Neuronal stem cell (in vitro differentiated cells): ENCODE results near the gene EGFL6.
"Not testable (repeated sequence)": the region's sequence is repeated elsewhere in the genome, so short reads cannot be mapped to it uniquely, and the experiment has no call there.

Source experiments
- DNase-seq: peaks from one replicate; pipeline ENCODE4 v3.0.0-alpha.2; 2013; ENCODE audit warnings: low spot score
- H2AFZ ChIP-seq: one replicate; pipeline ENCODE4 v1.6.1; 2013; ENCODE audit warnings: mild to moderate bottlenecking, low read length, inconsistent platforms
- H2AK5ac ChIP-seq: 2 replicates; pipeline ENCODE4 v1.6.1; 2013; ENCODE audit warnings: low read depth, mild to moderate bottlenecking, inconsistent platforms, low read length, moderate library complexity, mixed read lengths
- H2BK120ac ChIP-seq: 2 replicates; pipeline ENCODE4 v1.6.1; 2013; ENCODE audit warnings: low read depth, mild to moderate bottlenecking, inconsistent platforms, low read length, moderate library complexity, mixed read lengths
- H2BK12ac ChIP-seq: one replicate; pipeline ENCODE4 v1.6.1; 2013; ENCODE audit warnings: low read length, inconsistent platforms
- H2BK15ac ChIP-seq: 2 replicates; pipeline ENCODE4 v1.6.1; 2013; ENCODE audit warnings: mild to moderate bottlenecking, low read length, inconsistent platforms, mixed read lengths
- H2BK5ac ChIP-seq: one replicate; pipeline ENCODE4 v1.6.1; 2013; ENCODE audit warnings: inconsistent platforms, mild to moderate bottlenecking, low read length, moderate library complexity
- H3K14ac ChIP-seq: one replicate; pipeline ENCODE4 v1.6.1; 2013; ENCODE audit warnings: low read length, inconsistent platforms
- H3K18ac ChIP-seq: 2 replicates; pipeline ENCODE4 v1.6.1; 2013; ENCODE audit warnings: low read length, inconsistent platforms
- H3K23ac ChIP-seq: 2 replicates; pipeline ENCODE4 v1.6.1; 2013; ENCODE audit warnings: low read depth, mild to moderate bottlenecking, mixed read lengths, low read length, inconsistent platforms; ENCODE audit not compliant: poor library complexity
- H3K27ac ChIP-seq: replicated peaks from 3 replicates; pipeline ENCODE4 v1.5.1; 2013; ENCODE audit warnings: low read length, inconsistent platforms
- H3K27me3 ChIP-seq, 3 experiments: 2 replicates each; pipeline ENCODE4 v1.6.1; 2013; ENCODE audit warnings: low read length in 3 of 3, mild to moderate bottlenecking in 2 of 3, inconsistent platforms in 1 of 3, low read depth in 1 of 3, mixed read lengths in 1 of 3, moderate library complexity in 1 of 3; ENCODE audit not compliant: control insufficient read depth in 3 of 3, insufficient read depth in 3 of 3
- H3K36me3 ChIP-seq, 2 donors: replicated peaks in 1 of 2; 2 replicates each; pipeline ENCODE4 v1.6.1; 2013; ENCODE audit warnings: low read length in 2 of 2; ENCODE audit not compliant: control insufficient read depth in 2 of 2, insufficient read depth in 2 of 2
- H3K4ac ChIP-seq: 2 replicates; pipeline ENCODE4 v1.6.1; 2013; ENCODE audit warnings: inconsistent platforms, mild to moderate bottlenecking, low read length, moderate library complexity
- H3K4me1 ChIP-seq, 2 donors: 1 replicate in 1 of 2; 2 replicates in 1 of 2; pipeline ENCODE4 v1.6.1; 2013; ENCODE audit warnings: low read length in 2 of 2, low read depth in 1 of 2; ENCODE audit not compliant: control insufficient read depth in 2 of 2, insufficient read depth in 1 of 2
- H3K4me2 ChIP-seq: one replicate; pipeline ENCODE4 v1.6.1; 2013; ENCODE audit warnings: mild to moderate bottlenecking, low read length, inconsistent platforms; ENCODE audit not compliant: insufficient read depth, poor library complexity, severe bottlenecking
- H3K4me3 ChIP-seq, 2 donors: 2 replicates each; pipeline ENCODE4 v1.5.1; 2013; ENCODE audit warnings: low read length in 2 of 2, mild to moderate bottlenecking in 2 of 2, inconsistent platforms in 1 of 2, moderate library complexity in 1 of 2
- H3K79me1 ChIP-seq: one replicate; pipeline ENCODE4 v1.6.1; 2013; ENCODE audit warnings: low read depth, mild to moderate bottlenecking, inconsistent platforms, low read length, moderate library complexity
- H3K9ac ChIP-seq: one replicate; pipeline ENCODE4 v1.6.1; 2013; ENCODE audit warnings: mild to moderate bottlenecking, low read depth, low read length, inconsistent platforms; ENCODE audit not compliant: poor library complexity
- H3K9me3 ChIP-seq, 2 donors: replicated peaks in 1 of 2; 2 replicates each; pipeline versions ENCODE3 to v1.6.1; 2013; ENCODE audit warnings: low read length in 2 of 2, mild to moderate bottlenecking in 2 of 2, inconsistent platforms in 1 of 2, low read depth in 1 of 2, mixed read lengths in 1 of 2, moderate library complexity in 1 of 2; ENCODE audit not compliant: control insufficient read depth in 2 of 2, insufficient read depth in 1 of 2
- H4K8ac ChIP-seq: one replicate; pipeline ENCODE4 v1.6.1; 2013; ENCODE audit warnings: low read depth, mild to moderate bottlenecking, inconsistent platforms, low read length, moderate library complexity
- H4K91ac ChIP-seq: one replicate; pipeline ENCODE4 v1.6.1; 2013; ENCODE audit warnings: low read length, low read depth, mild to moderate bottlenecking, inconsistent platforms; ENCODE audit not compliant: poor library complexity
- WGBS, 2 donors: extraction: QIAGEN DNeasy Blood & Tissue Kit; methylation state at CpG; one replicate each; pipeline ENCODE4 v1.1.7; 2013; ENCODE audit warnings: missing lambda C conversion rate in 2 of 2, mixed read lengths in 1 of 2; ENCODE audit not compliant: insufficient read length in 2 of 2, insufficient replicate concordance in 1 of 2; ENCODE audit errors: extremely low coverage in 2 of 2; 5-methylcytosine and 5-hydroxymethylcytosine counted together

Gene EGFL6

GRCh38 chrX:13648336-13648735 lies 78.9 kb downstream of the EGFL6 start:
- WGBS, 2 donors = no CpG with 5 or more reads among the region's 2 CpGs
- H3K79me1 ChIP-seq, H2BK120ac ChIP-seq, H4K91ac ChIP-seq, H3K14ac ChIP-seq, H3K23ac ChIP-seq, H3K9ac ChIP-seq, H3K27me3 ChIP-seq, H2AK5ac ChIP-seq, H4K8ac ChIP-seq, H3K4me2 ChIP-seq, DNase-seq, H3K27ac ChIP-seq, H2AFZ ChIP-seq, H3K36me3 ChIP-seq, H2BK5ac ChIP-seq, H2BK15ac ChIP-seq, H3K4ac ChIP-seq, H3K18ac ChIP-seq, H3K9me3 ChIP-seq, H3K4me1 ChIP-seq, H2BK12ac ChIP-seq, H3K4me3 ChIP-seq: not testable (repeated sequence)

DNA sequence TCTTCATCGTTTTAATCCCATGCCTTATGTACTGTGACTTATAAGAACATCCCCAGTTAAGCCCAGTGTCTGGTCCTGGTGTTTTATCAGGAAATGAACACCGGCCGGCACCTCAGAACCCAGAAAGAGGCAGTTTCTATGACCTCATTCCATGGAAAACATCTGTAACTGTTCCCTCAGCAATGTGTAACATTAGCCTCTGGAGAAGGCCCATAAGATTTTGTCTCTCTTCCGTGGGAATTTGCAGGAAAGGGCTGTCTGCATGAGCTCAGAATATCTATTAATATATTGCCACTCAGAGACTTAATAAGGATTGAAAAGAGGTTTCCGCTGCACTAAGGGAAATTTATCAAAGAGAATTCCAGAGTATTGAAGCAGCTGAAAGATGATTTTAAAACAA lies 80.4 kb downstream of the EGFL6 start:
- Histone ChIP-seq H3K18ac (no peak overlapping the region), H2BK12ac (no peak overlapping the region), H2BK5ac (no peak overlapping the region), H4K91ac (no peak overlapping the region), H3K27me3 (no peaks in the 10 kb centered on the region), H2BK120ac (no peak overlapping the region), H3K36me3 (no peaks in the 10 kb centered on the region), H3K9me3 (no peaks in the 10 kb centered on the region), H2AK5ac (no peak overlapping the region), H3K4ac (no peak overlapping the region), H3K23ac (no peak overlapping the region), H3K27ac (no peak overlapping the region), H2BK15ac (no peak overlapping the region), H3K14ac (no peak overlapping the region), H3K79me1 (no peaks in the 10 kb centered on the region), H4K8ac (no peak overlapping the region), H3K4me3 (no peak overlapping the region), H2AFZ (no peak overlapping the region), H3K9ac (no peak overlapping the region), H3K4me1 (peaks cover 2 to 3% of the 10 kb centered on the region in 2 donors), H3K4me2 (no peak overlapping the region)
- no CpG with 5 or more reads among the region's 5 CpGs for WGBS, 2 donors
- no peak for DNase-seq

DNA sequence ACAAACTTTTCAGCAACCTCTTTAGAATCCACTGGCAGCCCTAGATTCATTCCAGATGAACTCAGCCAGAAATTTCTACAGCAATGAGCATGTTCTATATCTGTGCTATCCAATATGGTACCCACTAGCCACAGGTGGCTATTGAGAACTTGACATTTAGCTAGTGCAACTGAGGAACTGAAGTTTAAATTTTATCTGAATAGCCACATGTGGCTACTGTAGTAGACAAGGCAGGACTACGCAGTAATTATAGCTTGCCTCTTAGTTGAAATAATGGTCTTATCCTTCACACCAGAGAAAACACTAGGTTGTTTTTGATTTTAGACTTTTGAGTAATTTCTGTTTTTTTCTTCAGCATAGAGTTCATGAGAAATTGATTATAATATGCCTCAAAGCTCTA lies 80.9 kb downstream of the EGFL6 start:
- Histone ChIP-seq H3K4me3 (no peak overlapping the region), H4K91ac (no peak overlapping the region), H2AK5ac (no peak overlapping the region), H3K9ac (no peak overlapping the region), H3K4me2 (no peak overlapping the region), H3K4ac (no peak overlapping the region), H2BK5ac (no peak overlapping the region), H3K9me3 (no peaks in the 10 kb centered on the region), H3K18ac (no peak overlapping the region), H3K27ac (no peak overlapping the region), H4K8ac (no peak overlapping the region), H3K4me1 (peaks cover 2 to 3% of the 10 kb centered on the region in 2 donors), H2BK15ac (no peak overlapping the region), H2AFZ (no peak overlapping the region), H2BK12ac (no peak overlapping the region), H3K27me3 (no peaks in the 10 kb centered on the region), H3K79me1 (no peaks in the 10 kb centered on the region), H3K36me3 (no peaks in the 10 kb centered on the region), H2BK120ac (no peak overlapping the region), H3K23ac (no peak overlapping the region), H3K14ac (no peak overlapping the region)
- no CpG with 5 or more reads among the region's 1 CpG for WGBS, 2 donors
- DNase-seq = no peak

DNA sequence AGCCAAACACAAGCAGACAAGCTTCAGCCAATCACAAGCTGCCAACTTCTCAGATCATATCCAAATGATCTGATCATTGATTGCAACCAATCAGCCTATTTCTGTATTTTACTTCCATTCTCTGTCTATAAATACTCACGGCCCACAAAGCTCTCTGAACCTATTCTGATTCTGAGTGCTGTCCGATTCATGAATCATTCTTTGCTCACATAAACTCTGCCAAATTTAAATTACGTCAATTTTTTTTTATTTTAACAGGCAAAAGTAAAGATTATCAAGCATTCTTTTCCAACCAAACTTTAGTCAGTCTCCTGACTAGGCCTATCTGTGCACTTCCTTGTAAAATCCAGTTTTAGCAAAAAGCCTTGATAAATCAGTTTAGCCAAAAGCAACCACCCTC lies 81.7 kb downstream of the EGFL6 start:
- H2BK120ac ChIP-seq = no peak overlapping the region
- H3K4me3 ChIP-seq = no peak overlapping the region
- H3K4ac ChIP-seq = no peak overlapping the region
- H3K36me3 ChIP-seq = no peaks in the 10 kb centered on the region
- H3K9me3 ChIP-seq = no peaks in the 10 kb centered on the region
- H3K27ac ChIP-seq = no peak overlapping the region
- no peaks in the 10 kb centered on the region for H3K27me3 ChIP-seq
- H3K23ac ChIP-seq = no peak overlapping the region
- H3K79me1 ChIP-seq = no peaks in the 10 kb centered on the region
- no peak overlapping the region for H3K14ac ChIP-seq
- no peak overlapping the region for H2AFZ ChIP-seq
- H3K4me2 ChIP-seq = no peak overlapping the region
- H2AK5ac ChIP-seq = no peak overlapping the region
- no peak overlapping the region for H4K91ac ChIP-seq
- no CpG with 5 or more reads among the region's 3 CpGs for WGBS, 2 donors
- peaks cover 2 to 3% of the 10 kb centered on the region in 2 donors for H3K4me1 ChIP-seq
- no peak overlapping the region for H3K18ac ChIP-seq
- no peak overlapping the region for H3K9ac ChIP-seq
- no peak overlapping the region for H2BK15ac ChIP-seq
- H2BK12ac ChIP-seq = no peak overlapping the region
- DNase-seq = no peak
- H4K8ac ChIP-seq = no peak overlapping the region
- no peak overlapping the region for H2BK5ac ChIP-seq
